CD4-positive, alpha-beta T cell (primary cell): ENCODE results near the gene RPL7A. TPM values are rescaled to one million over a fixed set of nuclear protein-coding genes. Genes with fewer than 3 reads are reported as not detected.

ENCODE experiments used
- ATAC-seq: fragments of 200-7000 bp; cut with Tn5 transposase; one replicate; pipeline ENCODE4 v1.10.0; 2022; ENCODE audit warnings: mild to moderate bottlenecking; ENCODE audit not compliant: poor library complexity
- CTCF ChIA-PET: fragments of 350-600 bp; sonication (Branson Sonifier 250); formaldehyde crosslinking; loops from one replicate; lab custom pipeline; 2021; ENCODE audit warnings: antibody characterized with exemption, inconsistent platforms; lab: Charles Lee
- POLR2A ChIA-PET: fragments of 350-600 bp; sonication (Branson Sonifier 250); formaldehyde crosslinking; loops from one replicate; lab custom pipeline; 2021; ENCODE audit warnings: antibody characterized with exemption, inconsistent platforms; lab: Charles Lee
- DNase-seq, 14 experiments: peaks; one replicate each; pipeline ENCODE4 v3.0.0-alpha.2; 2013 to 2020; ENCODE audit warnings: mixed read lengths in 2 of 14
- H3K27ac ChIP-seq, 2 donors: one replicate each; pipeline versions ENCODE4 v1.5.1 to v1.7.0; 2013; ENCODE audit warnings: low read length in 2 of 2, low read depth in 1 of 2, mild to moderate bottlenecking in 1 of 2
- H3K27me3 ChIP-seq, 2 experiments: 1 replicate in 1 of 2; 2 replicates in 1 of 2; pipeline versions ENCODE4 v1.6.1 to v1.7.0; 2013; ENCODE audit warnings: low read length in 2 of 2, control low read depth in 1 of 2, mild to moderate bottlenecking in 1 of 2, moderate library complexity in 1 of 2; ENCODE audit not compliant: insufficient read depth in 2 of 2, control insufficient read depth in 1 of 2
- H3K36me3 ChIP-seq: one replicate; pipeline ENCODE4 v1.6.1; 2013; ENCODE audit warnings: low read length, control low read depth; ENCODE audit not compliant: insufficient read depth
- H3K4me1 ChIP-seq: one replicate; pipeline ENCODE4 v1.6.1; 2013; ENCODE audit warnings: low read length, control low read depth; ENCODE audit not compliant: insufficient read depth
- H3K4me3 ChIP-seq: one replicate; pipeline ENCODE4 v1.5.1; 2013; ENCODE audit warnings: mild to moderate bottlenecking, low read length, moderate library complexity
- H3K9me3 ChIP-seq, 2 experiments: 1 replicate in 1 of 2; 2 replicates in 1 of 2; pipeline versions ENCODE4 v1.6.1 to v1.7.0; 2013; ENCODE audit warnings: low read length in 2 of 2, mild to moderate bottlenecking in 2 of 2, control low read depth in 1 of 2, moderate library complexity in 1 of 2; ENCODE audit not compliant: control insufficient read depth in 1 of 2, insufficient read depth in 1 of 2
- H3K27ac Mint-ChIP-seq: one replicate; pipeline ENCODE4 v1.8.0; 2020; ENCODE audit warnings: mixed read lengths
- H3K27me3 Mint-ChIP-seq: one replicate; pipeline ENCODE4 v1.8.0; 2021; ENCODE audit warnings: mixed read lengths
- H3K36me3 Mint-ChIP-seq: one replicate; pipeline ENCODE4 v1.8.0; 2021; ENCODE audit warnings: low read depth, mixed read lengths
- H3K4me1 Mint-ChIP-seq: one replicate; pipeline ENCODE4 v1.8.0; 2021; ENCODE audit warnings: low read depth, mixed read lengths
- H3K4me3 Mint-ChIP-seq: one replicate; pipeline ENCODE4 v1.8.0; 2020; ENCODE audit warnings: mild to moderate bottlenecking, mixed read lengths
- H3K9me3 Mint-ChIP-seq: one replicate; pipeline ENCODE4 v1.8.0; 2020; ENCODE audit warnings: mixed read lengths
- CTCF ChIP-seq: fragments of 200-600 bp; IDR thresholded peaks from one replicate; pipeline ENCODE4 v1.8.0; 2022; ENCODE audit warnings: antibody characterized with exemption, mild to moderate bottlenecking
- intact Hi-C, 2 experiments: fragments of 100-400 bp; cut with DNase I in 1 of 2; cut with micrococcal nuclease in 1 of 2; formaldehyde crosslinking; loops; one replicate each; pipeline versions ENCODE4 v1.15.1 to v1.9.0; 2023 to 2025; cut with DNase I, micrococcal nuclease
- total RNA-seq, 174 experiments: library from RNA in 2 of 174; stranded (reverse) in 2 of 174; gene quantifications; one replicate each; pipeline ENCODE4 v1.2.3 and lab custom pipeline; 2021 to 2026

RPL7A gene
- total RNA-seq, 2 experiments from 2014 or later: 2,613 to 2,686 TPM

GRCh38 chr9:133360400-133361393, 12.7 kb downstream of the RPL7A start:
- H3K9me3 Mint-ChIP-seq: no peaks in the 10 kb centered on the region

GRCh38 chr9:133361507-133362092, 13.6 kb downstream of the RPL7A start:
- Mint-ChIP-seq H3K4me3 (no peak overlapping the region), H3K4me1 (peaks cover 31% of the 10 kb centered on the region), H3K27ac (peak overlapping the region; percentile 42), H3K9me3 (no peaks in the 10 kb centered on the region), H3K36me3 (peaks cover 79% of the 10 kb centered on the region), H3K27me3 (no peaks in the 10 kb centered on the region)
- peaks cover 33% of the 10 kb centered on the region for H3K4me1 ChIP-seq
- POLR2A ChIA-PET: interaction anchor here (1.8 to 7.4 kb wide), 2 partner anchors 10 to 12 kb away, joined by 9 to 109 read pairs; partner anchors contain the start of genes STKLD1 and SURF4
- intact Hi-C loops: no loop called here
- H3K36me3 ChIP-seq: peaks cover 78% of the 10 kb centered on the region
- TF ChIP-seq CTCF: no peak
- H3K27ac ChIP-seq: peak overlapping the region in 1 of 2 donors; percentile 3
- H3K9me3 ChIP-seq: no peaks in the 10 kb centered on the region
- CTCF ChIA-PET: no interaction called here
- ATAC-seq (no peak), DNase-seq (no peak)
- no peaks in the 10 kb centered on the region for H3K27me3 ChIP-seq
- no peak overlapping the region for H3K4me3 ChIP-seq

More at GRCh38 chr9:133360400-133361393, 12.7 kb downstream of the RPL7A start:
- peaks cover 25% of the 10 kb centered on the region for H3K4me1 Mint-ChIP-seq
- H3K36me3 Mint-ChIP-seq: peaks cover 70% of the 10 kb centered on the region
- no peak for ATAC-seq
- no peak overlapping the region for H3K27ac ChIP-seq
- H3K9me3 ChIP-seq: no peaks in the 10 kb centered on the region
- intact Hi-C loops: no loop called here
- no peak for TF ChIP-seq CTCF
- H3K4me3 ChIP-seq: no peak overlapping the region
- H3K4me3 Mint-ChIP-seq: peak overlapping the region; percentile 27
- no peak for DNase-seq
- H3K27me3 ChIP-seq: no peaks in the 10 kb centered on the region
- peaks cover 69% of the 10 kb centered on the region for H3K36me3 ChIP-seq
- ChIA-PET CTCF (interaction anchor here (2.6 kb wide), 1 partner anchor 10 kb away, joined by 8 read pairs; no protein-coding TSS in a partner anchor), POLR2A (interaction anchor here (7.4 kb wide), 1 partner anchor 12 kb away, joined by 109 read pairs; the partner anchor contains the start of genes STKLD1 and SURF4)
- no peaks in the 10 kb centered on the region for H3K27me3 Mint-ChIP-seq
- H3K27ac Mint-ChIP-seq: peak overlapping the region; percentile 42
- H3K4me1 ChIP-seq: peaks cover 35% of the 10 kb centered on the region

GRCh38 chr9:133362359-133363044, 14.5 kb downstream of the RPL7A start:
- DNase-seq (peak in 1 of 14 experiments; percentile 13), ATAC-seq (no peak)
- H3K4me1 Mint-ChIP-seq: peaks cover 26% of the 10 kb centered on the region
- H3K27me3 Mint-ChIP-seq: no peaks in the 10 kb centered on the region
- peaks cover 33% of the 10 kb centered on the region for H3K4me1 ChIP-seq
- no peak overlapping the region for H3K4me3 ChIP-seq
- intact Hi-C loops: no loop called here
- H3K36me3 Mint-ChIP-seq: peaks cover 85% of the 10 kb centered on the region
- TF ChIP-seq CTCF: no peak
- no peak overlapping the region for H3K27ac ChIP-seq
- no peak overlapping the region for H3K4me3 Mint-ChIP-seq
- H3K36me3 ChIP-seq: peaks cover 86% of the 10 kb centered on the region
- no peaks in the 10 kb centered on the region for H3K9me3 Mint-ChIP-seq
- peak overlapping the region; percentile 42 for H3K27ac Mint-ChIP-seq
- CTCF ChIA-PET: no interaction called here
- H3K27me3 ChIP-seq: no peaks in the 10 kb centered on the region
- POLR2A ChIA-PET: interaction anchor here (0.8 to 1.8 kb wide), 2 partner anchors 9 to 12 kb away, joined by 4 to 9 read pairs; no protein-coding TSS in a partner anchor
- no peaks in the 10 kb centered on the region for H3K9me3 ChIP-seq
